Tibial artery (tissue), 4 donors: ENCODE data around the gene PBLD.

Source experiments
- DNase-seq, 2 donors: peaks; one replicate each; pipeline ENCODE4 v3.0.0-alpha.2; 2019
- H3K27ac ChIP-seq, 2 donors: fragments of 200-600 bp; sonication (generic) in 1 of 2; 1 replicate in 1 of 2; 2 replicates in 1 of 2; pipeline ENCODE4 v1.5.1; 2018 to 2019; ENCODE audit warnings: mild to moderate bottlenecking in 1 of 2
- H3K27me3 ChIP-seq, 2 donors: fragments of 200-600 bp; sonication (generic) in 1 of 2; one replicate each; pipeline versions ENCODE4 v1.5.1 to v1.6.0; 2016 to 2019
- H3K36me3 ChIP-seq, 3 donors: fragments of 200-600 bp; sonication (generic) in 2 of 3; one replicate each; pipeline ENCODE4 v1.5.1; 2016 to 2019; ENCODE audit warnings: mild to moderate bottlenecking in 2 of 3
- H3K4me1 ChIP-seq, 4 donors: fragments of 200-600 bp; sonication (generic) in 2 of 4; 1 replicate in 3 of 4; 2 replicates in 1 of 4; pipeline ENCODE4 v1.5.1; 2016 to 2019
- H3K4me3 ChIP-seq, 2 donors: fragments of 200-600 bp; sonication (generic) in 1 of 2; 1 replicate in 1 of 2; 2 replicates in 1 of 2; pipeline ENCODE4 v1.5.1; 2018 to 2019; ENCODE audit warnings: mild to moderate bottlenecking in 2 of 2
- H3K9me3 ChIP-seq, 3 donors: fragments of 200-600 bp; sonication (generic) in 1 of 3; one replicate each; pipeline ENCODE4 v1.5.1; 2016 to 2019
- CTCF ChIP-seq, 2 experiments: fragments of 200-600 bp in 1 of 2; fragments of 450-650 bp in 1 of 2; IDR thresholded peaks; one replicate each; pipeline ENCODE4 v1.5.1; 2017 to 2019; ENCODE audit warnings: antibody characterized with exemption in 2 of 2, mild to moderate bottlenecking in 1 of 2, moderate library complexity in 1 of 2
- intact Hi-C: fragments of 100-400 bp; cut with DNase I; formaldehyde crosslinking; loops from one replicate; pipeline ENCODE4 v1.15.0; 2023; ENCODE audit warnings: low total_unique reads

The PBLD gene

GRCh38 chr10:68332259-68333057 is at the start of gene PBLD:
TSS of gene PBLD (minus strand) at chr10:68332928. CDS start at chr10:68306844, 26,084 bp downstream.
- intact Hi-C loops, result loop anchor here (10.0 kb wide), 1 partner anchor 258 kb away; the partner anchor contains the start of gene HERC4
- peak within 1 kb of the TSS; percentile 99 to 100 for H3K27ac ChIP-seq
- peaks cover 0 to 63% (median 24%) of the 10 kb centered on the region in 4 donors for H3K4me1 ChIP-seq
- peak; percentile 71 to 88 for DNase-seq
- H3K27me3 ChIP-seq, result no peaks in the 10 kb centered on the region
- peak within 1 kb of the TSS; percentile 88 to 92 for H3K4me3 ChIP-seq
- TF ChIP-seq CTCF (IDR thresholded peaks at IDR 0.05), result peak; percentile 33 to 34
- no peaks in the 10 kb centered on the region for H3K36me3 ChIP-seq
- H3K9me3 ChIP-seq, result no peaks in the 10 kb centered on the region

- H3K36me3 ChIP-seq, result peaks cover 66 to 83% (median 69%) of the 10 kb centered on the region in 3 donors
- DNase-seq, result no peak
- intact Hi-C loops, result no loop called here
- TF ChIP-seq CTCF (IDR thresholded peaks at IDR 0.05), result no peak
- H3K4me1 ChIP-seq, result no peaks in the 10 kb centered on the region
- H3K27ac ChIP-seq, result no peak overlapping the region
- no peaks in the 10 kb centered on the region for H3K27me3 ChIP-seq
- no peak overlapping the region for H3K4me3 ChIP-seq
- peaks cover 0 to 7% (median 0%) of the 10 kb centered on the region in 3 donors for H3K9me3 ChIP-seq
These were observed 38.9 kb upstream of the PBLD start for GRCh38 chr10:68371604-68372003.

GRCh38 chr10:68367121-68367520 is 34.4 kb upstream of the PBLD start:
- no peak overlapping the region for H3K27ac ChIP-seq
- DNase-seq, result no peak
- peaks cover 51 to 70% (median 59%) of the 10 kb centered on the region in 3 donors for H3K36me3 ChIP-seq
- no peaks in the 10 kb centered on the region for H3K4me1 ChIP-seq
- no peak overlapping the region for H3K4me3 ChIP-seq
- intact Hi-C loops, result no loop called here
- TF ChIP-seq CTCF (IDR thresholded peaks at IDR 0.05), result no peak
- no peaks in the 10 kb centered on the region for H3K27me3 ChIP-seq
- H3K9me3 ChIP-seq, result peaks cover 0 to 6% (median 0%) of the 10 kb centered on the region in 3 donors

- intact Hi-C loops, result no loop called here
- no peak for DNase-seq
- Histone ChIP-seq H3K27me3 (no peaks in the 10 kb centered on the region), H3K9me3 (peaks cover 0 to under 1% (median 0%) of the 10 kb centered on the region in 3 donors), H3K4me3 (no peak overlapping the region), H3K4me1 (no peaks in the 10 kb centered on the region), H3K36me3 (peaks cover 51 to 70% (median 59%) of the 10 kb centered on the region in 3 donors), H3K27ac (no peak overlapping the region)
- TF ChIP-seq CTCF (IDR thresholded peaks at IDR 0.05), result no peak
These were observed 33.9 kb upstream of the PBLD start for GRCh38 chr10:68366600-68366999.

- no peaks in the 10 kb centered on the region for H3K4me1 ChIP-seq
- H3K36me3 ChIP-seq, result peaks cover 45 to 70% (median 62%) of the 10 kb centered on the region in 3 donors
- H3K4me3 ChIP-seq, result no peak overlapping the region
- DNase-seq, result no peak
- intact Hi-C loops, result no loop called here
- no peak for TF ChIP-seq CTCF (IDR thresholded peaks at IDR 0.05)
- no peaks in the 10 kb centered on the region for H3K27me3 ChIP-seq
- no peak overlapping the region for H3K27ac ChIP-seq
- H3K9me3 ChIP-seq, result no peaks in the 10 kb centered on the region
These were observed 32.9 kb upstream of the PBLD start for GRCh38 chr10:68365611-68366010.
